SU-DHL-6 (cell line): ENCODE data around the gene IKBKG.

Experiments
- H2AFZ ChIP-seq: fragments of 200-600 bp; sonication (generic); 2 replicates; pipeline ENCODE4 v1.6.1; 2014; ENCODE audit warnings: low read depth, mild to moderate bottlenecking, moderate library complexity, mixed read lengths, antibody characterized with exemption, low read length; ENCODE audit not compliant: severe bottlenecking
- H3F3A ChIP-seq: fragments of 200-600 bp; shearing (Covaris generic); 2 replicates; pipeline ENCODE4 v1.6.0; 2016; ENCODE audit warnings: antibody characterized with exemption, mild to moderate bottlenecking; ENCODE audit not compliant: insufficient read depth
- H3K27ac ChIP-seq: fragments of 200-600 bp; sonication (generic); 2 replicates; pipeline ENCODE4 v1.5.1; 2016; ENCODE audit warnings: low read depth, mild to moderate bottlenecking, low read length, moderate library complexity, mixed read lengths
- H3K27me3 ChIP-seq: fragments of 200-600 bp; sonication (generic), shearing (Covaris generic); 2 replicates; pipeline ENCODE4 v1.6.0; 2014; ENCODE audit warnings: mild to moderate bottlenecking, low read length
- H3K36me3 ChIP-seq: fragments of 200-600 bp; sonication (generic); 2 replicates; pipeline ENCODE4 v1.6.1; 2014; ENCODE audit warnings: mild to moderate bottlenecking, low read length, mixed read lengths
- H3K4me2 ChIP-seq: fragments of 300-600, 200-600 bp; shearing (Covaris generic), sonication (generic); 2 replicates; pipeline ENCODE4 v1.6.0; 2014; ENCODE audit warnings: low read length, low read depth, mild to moderate bottlenecking; ENCODE audit not compliant: poor library complexity, severe bottlenecking
- H3K4me3 ChIP-seq: fragments of 200-600 bp; sonication (generic); 2 replicates; pipeline ENCODE4 v1.5.1; 2014; ENCODE audit warnings: antibody characterized with exemption, low read length, mild to moderate bottlenecking, mixed read lengths; ENCODE audit not compliant: insufficient read depth, poor library complexity, severe bottlenecking
- H3K79me2 ChIP-seq: fragments of 200-600 bp; sonication (generic); 2 replicates; pipeline ENCODE4 v1.6.1; 2014; ENCODE audit warnings: mild to moderate bottlenecking, low read length, moderate library complexity; ENCODE audit not compliant: insufficient read depth
- H3K9ac ChIP-seq: fragments of 200-600 bp; sonication (generic); 2 replicates; pipeline ENCODE4 v1.7.0; 2014; ENCODE audit warnings: mild to moderate bottlenecking, low read length
- H3K9me2 ChIP-seq: fragments of 200-600 bp; sonication (generic); replicated peaks from 2 replicates; pipeline ENCODE4 v1.6.1; 2014; ENCODE audit warnings: low read length; ENCODE audit not compliant: insufficient read depth
- H3K9me3 ChIP-seq: fragments of 200-600 bp; sonication (generic); 2 replicates; pipeline ENCODE4 v1.6.1; 2014; ENCODE audit warnings: low read length, mixed read lengths; ENCODE audit not compliant: insufficient read depth
- H4K20me1 ChIP-seq: fragments of 200-600 bp; sonication (generic); 2 replicates; pipeline ENCODE4 v1.6.1; 2014; ENCODE audit warnings: low read depth, mild to moderate bottlenecking, antibody characterized with exemption, low read length, moderate library complexity, mixed read lengths
- CTCF ChIP-seq: fragments of 200-600 bp; sonication (generic); IDR thresholded peaks from one replicate; pipeline ENCODE4 v1.5.1; 2017; ENCODE audit warnings: antibody characterized with exemption, mild to moderate bottlenecking, low read length, moderate library complexity; ENCODE audit not compliant: insufficient read depth, poor library complexity, severe bottlenecking
- EZH2phosphoT487 ChIP-seq: fragments of 200-600 bp; sonication (generic), shearing (Covaris generic); conservative IDR thresholded peaks from 2 replicates; pipeline ENCODE4 v1.6.1; 2018; ENCODE audit warnings: mild to moderate bottlenecking, antibody characterized with exemption, low read length, moderate library complexity, mixed read lengths

The IKBKG gene

GRCh38 chrX:154596290-154596929 is 49.0 kb downstream of the IKBKG start:
- Histone ChIP-seq H3K9ac (no peak overlapping the region), H3K36me3 (no peaks in the 10 kb centered on the region), H3K27me3 (no peaks in the 10 kb centered on the region), H3K79me2 (no peaks in the 10 kb centered on the region), H3F3A (no peaks in the 10 kb centered on the region), H3K27ac (no peak overlapping the region), H4K20me1 (no peaks in the 10 kb centered on the region), H3K4me3 (no peak overlapping the region), H2AFZ (no peak overlapping the region), H3K9me3 (no peaks in the 10 kb centered on the region), H3K9me2 (no peaks in the 10 kb centered on the region), H3K4me2 (no peak overlapping the region)
- TF ChIP-seq CTCF (no peak), EZH2phosphoT487 (no peak)

- no peaks in the 10 kb centered on the region for H4K20me1 ChIP-seq
- H3K36me3 ChIP-seq: no peaks in the 10 kb centered on the region
- H2AFZ ChIP-seq: no peak overlapping the region
- H3K79me2 ChIP-seq: no peaks in the 10 kb centered on the region
- no peaks in the 10 kb centered on the region for H3K27me3 ChIP-seq
- TF ChIP-seq EZH2phosphoT487: no peak
- no peak for TF ChIP-seq CTCF
- no peaks in the 10 kb centered on the region for H3K9me2 ChIP-seq
- no peak overlapping the region for H3K4me2 ChIP-seq
- no peaks in the 10 kb centered on the region for H3K9me3 ChIP-seq
- H3K4me3 ChIP-seq: no peak overlapping the region
- no peak overlapping the region for H3K27ac ChIP-seq
- no peak overlapping the region for H3K9ac ChIP-seq
- no peaks in the 10 kb centered on the region for H3F3A ChIP-seq
Measured at GRCh38 chrX:154597221-154597620, 49.8 kb downstream of the IKBKG start.

- Histone ChIP-seq H3K9me2 (no peaks in the 10 kb centered on the region), H4K20me1 (no peaks in the 10 kb centered on the region), H3K79me2 (no peaks in the 10 kb centered on the region), H3K36me3 (no peaks in the 10 kb centered on the region), H2AFZ (no peak overlapping the region), H3K4me2 (no peak overlapping the region), H3F3A (no peaks in the 10 kb centered on the region), H3K27me3 (no peaks in the 10 kb centered on the region), H3K9ac (no peak overlapping the region), H3K27ac (no peak overlapping the region), H3K4me3 (no peak overlapping the region), H3K9me3 (no peaks in the 10 kb centered on the region)
- TF ChIP-seq EZH2phosphoT487 (no peak), CTCF (no peak)
Measured at GRCh38 chrX:154598656-154599055, 51.2 kb downstream of the IKBKG start.
